GM18520 (cell line): ENCODE measurements around the gene CCNG1.

ENCODE experiments used
- ATAC-seq: cut with Tn5 transposase; IDR thresholded peaks from one replicate; pipeline ENCODE4 v1.9.1; 2021; ENCODE audit not compliant: unreplicated experiment

Gene CCNG1

GRCh38 chr5:163478982-163479271 lies 41.5 kb downstream of the CCNG1 start:
- no peak for ATAC-seq

- ATAC-seq, result no peak
Observed at GRCh38 chr5:163489055-163489744, 51.8 kb downstream of the CCNG1 start.

GRCh38 chr5:163489745-163490075 lies 52.3 kb downstream of the CCNG1 start:
- no peak for ATAC-seq
